Upper lobe of left lung (tissue), 6 donors: Measurements from ENCODE around the gene PEMT. TPM values are rescaled to one million over a fixed set of nuclear protein-coding genes. Genes with fewer than 3 reads are reported as not detected.

Experiments
- ATAC-seq, 2 donors: fragments of 200-7000 bp; cut with Tn5 transposase; one replicate each; pipeline ENCODE4 v1.9.1; 2022; ENCODE audit warnings: mild to moderate bottlenecking in 2 of 2, moderate library complexity in 2 of 2; ENCODE audit not compliant: low FRiP score in 2 of 2
- DNase-seq, 2 donors: peaks; one replicate each; pipeline ENCODE4 v3.0.0-alpha.2; 2019 to 2020
- H3K27ac ChIP-seq, 4 donors: fragments of 200-600 bp; sonication (generic); one replicate each; pipeline ENCODE4 v1.5.1; 2016 to 2019
- H3K27me3 ChIP-seq, 4 donors: fragments of 200-600 bp; sonication (generic); one replicate each; pipeline ENCODE4 v1.5.1; 2017 to 2019
- H3K36me3 ChIP-seq, 4 donors: fragments of 200-600 bp; sonication (generic); one replicate each; pipeline ENCODE4 v1.5.1; 2016 to 2019
- H3K4me1 ChIP-seq, 4 donors: fragments of 200-600 bp; sonication (generic); one replicate each; pipeline ENCODE4 v1.5.1; 2018 to 2019
- H3K4me3 ChIP-seq, 4 donors: fragments of 200-600 bp; sonication (generic); one replicate each; pipeline ENCODE4 v1.5.1; 2017 to 2019; ENCODE audit warnings: mild to moderate bottlenecking in 2 of 4, moderate library complexity in 1 of 4
- H3K9me3 ChIP-seq, 4 donors: fragments of 200-600 bp; sonication (generic); one replicate each; pipeline ENCODE4 v1.5.1; 2018 to 2019
- EP300 ChIP-seq, 4 donors: sonication (generic); formaldehyde crosslinking; IDR thresholded peaks; one replicate each; pipeline ENCODE4 v1.5.1; 2017; ENCODE audit warnings: antibody characterized with exemption in 4 of 4, control low read depth in 2 of 4
- POLR2A ChIP-seq, 4 donors: fragments of 450-650 bp; IDR thresholded peaks; one replicate each; pipeline ENCODE4 v1.5.1; 2016 to 2017; ENCODE audit warnings: antibody characterized with exemption in 4 of 4, mild to moderate bottlenecking in 2 of 4
- POLR2AphosphoS5 ChIP-seq, 2 donors: sonication (generic); formaldehyde crosslinking; IDR thresholded peaks; one replicate each; pipeline ENCODE4 v1.5.1; 2017; ENCODE audit warnings: antibody characterized with exemption in 2 of 2
- WGBS, 2 donors: methylation state at CpG; one replicate each; pipeline ENCODE4 v1.1.5; 2017 to 2018; 5-methylcytosine and 5-hydroxymethylcytosine counted together
- total RNA-seq, 6 donors: library from RNA; depleted of rRNA in 4 of 6; stranded (reverse); fragments of >200 nt in 4 of 6; gene quantifications; one replicate each; pipeline versions ENCODE4 v1.1.0 to v1.2.1, GENCODE V29; 2016 to 2021
- TF ChIP-seq, protein P1 (sequence below), 6 experiments: fragments of 450-650 bp in 4 of 6; fragments of 200-600 bp in 2 of 6; sonication (generic) in 2 of 6; IDR thresholded peaks; one replicate each; pipeline ENCODE4 v1.5.1; 2016 to 2019; ENCODE audit warnings: antibody characterized with exemption in 6 of 6
- donor health status: DM: no; HTN: no; CAD: no; lungs with moderate emphysema.
- donor health status: DM: no; HTN: yes; CAD: no; lungs with severe emphysema.

PEMT gene
- total RNA-seq, 6 donors from 2014 or later, result 16.6 to 44.9 (median 32.2) TPM

DNA sequence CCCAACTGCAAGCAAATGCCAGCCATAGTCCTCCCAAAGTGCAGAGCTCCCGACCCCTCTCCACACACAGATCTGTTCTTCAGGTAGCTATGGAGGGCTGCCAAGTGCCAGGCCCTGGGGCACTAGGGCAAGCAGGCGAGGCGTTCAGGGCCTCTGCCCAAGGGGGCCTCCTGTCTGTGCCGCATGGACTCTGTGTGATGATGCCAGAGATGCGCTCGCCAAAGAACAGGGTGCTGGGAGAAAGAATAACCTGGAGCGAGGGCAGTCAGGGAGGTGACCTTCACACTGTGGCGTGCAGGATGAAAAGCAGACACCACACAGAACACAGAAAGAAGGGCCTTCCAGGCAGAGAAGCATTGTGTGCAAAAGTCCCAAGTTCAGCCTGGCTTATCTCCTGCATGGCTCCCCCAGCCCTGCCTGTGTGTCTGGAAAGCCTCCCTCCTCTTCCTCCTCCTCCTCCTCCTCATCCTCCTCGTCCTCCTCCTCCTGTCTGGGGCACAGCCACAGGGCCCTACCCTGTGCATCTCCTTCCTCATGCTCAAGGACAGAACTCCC lies 44.2 kb downstream of the PEMT start:
- TF ChIP-seq POLR2A (IDR thresholded peaks at IDR 0.05) (no peak), POLR2AphosphoS5 (IDR thresholded peaks at IDR 0.05) (no peak), EP300 (IDR thresholded peaks at IDR 0.05) (no peak)
- TF ChIP-seq, protein P1, sequence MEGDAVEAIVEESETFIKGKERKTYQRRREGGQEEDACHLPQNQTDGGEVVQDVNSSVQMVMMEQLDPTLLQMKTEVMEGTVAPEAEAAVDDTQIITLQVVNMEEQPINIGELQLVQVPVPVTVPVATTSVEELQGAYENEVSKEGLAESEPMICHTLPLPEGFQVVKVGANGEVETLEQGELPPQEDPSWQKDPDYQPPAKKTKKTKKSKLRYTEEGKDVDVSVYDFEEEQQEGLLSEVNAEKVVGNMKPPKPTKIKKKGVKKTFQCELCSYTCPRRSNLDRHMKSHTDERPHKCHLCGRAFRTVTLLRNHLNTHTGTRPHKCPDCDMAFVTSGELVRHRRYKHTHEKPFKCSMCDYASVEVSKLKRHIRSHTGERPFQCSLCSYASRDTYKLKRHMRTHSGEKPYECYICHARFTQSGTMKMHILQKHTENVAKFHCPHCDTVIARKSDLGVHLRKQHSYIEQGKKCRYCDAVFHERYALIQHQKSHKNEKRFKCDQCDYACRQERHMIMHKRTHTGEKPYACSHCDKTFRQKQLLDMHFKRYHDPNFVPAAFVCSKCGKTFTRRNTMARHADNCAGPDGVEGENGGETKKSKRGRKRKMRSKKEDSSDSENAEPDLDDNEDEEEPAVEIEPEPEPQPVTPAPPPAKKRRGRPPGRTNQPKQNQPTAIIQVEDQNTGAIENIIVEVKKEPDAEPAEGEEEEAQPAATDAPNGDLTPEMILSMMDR (IDR thresholded peaks at IDR 0.05), result no peak
- H3K4me3 ChIP-seq, result no peak overlapping the region
- ATAC-seq, result no peak
- H3K27me3 ChIP-seq, result no peaks in the 10 kb centered on the region
- H3K36me3 ChIP-seq, result no peaks in the 10 kb centered on the region
- 86 to 91% methylated on average over 9 of the region's 9 CpGs for WGBS, 2 donors
- no peaks in the 10 kb centered on the region for H3K4me1 ChIP-seq
- H3K9me3 ChIP-seq, result no peaks in the 10 kb centered on the region
- no peak overlapping the region for H3K27ac ChIP-seq
- DNase-seq, result peak in 1 of 2 donors; percentile 19

DNA sequence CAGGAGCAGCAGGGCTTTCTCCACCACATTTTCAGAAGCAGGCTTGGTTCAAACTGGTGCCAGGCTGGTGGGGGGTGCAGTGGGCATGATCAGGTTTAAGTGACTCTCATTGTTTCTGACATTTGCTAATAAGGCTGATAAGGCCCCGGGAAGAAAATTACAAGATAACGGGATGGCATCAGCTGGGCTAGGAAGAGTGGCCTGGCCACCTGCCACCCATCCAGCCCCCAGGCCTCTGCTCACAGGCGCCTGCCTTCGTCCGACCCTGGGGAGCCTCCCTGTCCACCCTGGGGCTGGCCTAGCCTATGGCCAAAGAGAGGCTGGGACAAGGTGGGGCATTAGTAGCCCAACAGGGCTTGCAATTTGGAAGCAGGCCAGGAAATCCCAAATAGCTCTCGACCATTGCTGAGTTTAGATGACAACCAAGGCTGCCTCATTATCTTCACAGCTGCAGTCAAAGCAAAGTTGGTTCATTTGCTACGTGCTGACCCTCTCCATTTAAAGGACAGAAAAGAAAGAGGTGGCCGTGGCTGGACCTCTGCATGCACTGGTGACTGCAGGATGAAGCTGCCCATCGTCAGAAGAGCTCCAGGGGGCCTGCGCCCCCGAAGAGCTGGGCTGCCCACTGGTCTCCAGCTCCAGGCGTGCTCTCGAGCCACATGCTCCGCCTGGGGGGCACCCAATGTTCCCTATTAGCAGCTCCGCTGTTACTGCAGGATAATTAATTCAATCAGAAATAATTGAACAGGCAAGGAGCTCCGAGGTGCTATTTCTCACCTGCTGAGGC lies 44.9 kb downstream of the PEMT start:
- Histone ChIP-seq H3K27me3 (no peaks in the 10 kb centered on the region), H3K9me3 (no peaks in the 10 kb centered on the region), H3K4me1 (no peaks in the 10 kb centered on the region), H3K27ac (no peak overlapping the region), H3K4me3 (no peak overlapping the region), H3K36me3 (no peaks in the 10 kb centered on the region)
- TF ChIP-seq, protein P1 (IDR thresholded peaks at IDR 0.05), result no peak
- TF ChIP-seq POLR2AphosphoS5 (IDR thresholded peaks at IDR 0.05), result no peak
- TF ChIP-seq POLR2A (IDR thresholded peaks at IDR 0.05), result no peak
- no peak for TF ChIP-seq EP300 (IDR thresholded peaks at IDR 0.05)
- no peak for ATAC-seq
- WGBS, 2 donors, result 94 to 96% methylated on average over 16 of the region's 16 CpGs
- peak in 1 of 2 donors; percentile 52 for DNase-seq

GRCh38 chr17:17545984-17546383 lies 45.5 kb downstream of the PEMT start:
- H3K9me3 ChIP-seq, result no peaks in the 10 kb centered on the region
- ATAC-seq (no peak), DNase-seq (peak in 1 of 2 donors; percentile 46)
- peaks cover 0 to under 1% (median 0%) of the 10 kb centered on the region in 4 donors for H3K4me1 ChIP-seq
- H3K27me3 ChIP-seq, result no peaks in the 10 kb centered on the region
- 92 to 93% methylated on average over 2 to 7 of the region's 7 CpGs for WGBS, 2 donors
- H3K27ac ChIP-seq, result no peak overlapping the region
- no peaks in the 10 kb centered on the region for H3K36me3 ChIP-seq
- TF ChIP-seq, protein P1 (IDR thresholded peaks at IDR 0.05), result no peak
- TF ChIP-seq POLR2AphosphoS5 (IDR thresholded peaks at IDR 0.05), result no peak
- no peak for TF ChIP-seq POLR2A (IDR thresholded peaks at IDR 0.05)
- TF ChIP-seq EP300 (IDR thresholded peaks at IDR 0.05), result no peak
- H3K4me3 ChIP-seq, result no peak overlapping the region

DNA sequence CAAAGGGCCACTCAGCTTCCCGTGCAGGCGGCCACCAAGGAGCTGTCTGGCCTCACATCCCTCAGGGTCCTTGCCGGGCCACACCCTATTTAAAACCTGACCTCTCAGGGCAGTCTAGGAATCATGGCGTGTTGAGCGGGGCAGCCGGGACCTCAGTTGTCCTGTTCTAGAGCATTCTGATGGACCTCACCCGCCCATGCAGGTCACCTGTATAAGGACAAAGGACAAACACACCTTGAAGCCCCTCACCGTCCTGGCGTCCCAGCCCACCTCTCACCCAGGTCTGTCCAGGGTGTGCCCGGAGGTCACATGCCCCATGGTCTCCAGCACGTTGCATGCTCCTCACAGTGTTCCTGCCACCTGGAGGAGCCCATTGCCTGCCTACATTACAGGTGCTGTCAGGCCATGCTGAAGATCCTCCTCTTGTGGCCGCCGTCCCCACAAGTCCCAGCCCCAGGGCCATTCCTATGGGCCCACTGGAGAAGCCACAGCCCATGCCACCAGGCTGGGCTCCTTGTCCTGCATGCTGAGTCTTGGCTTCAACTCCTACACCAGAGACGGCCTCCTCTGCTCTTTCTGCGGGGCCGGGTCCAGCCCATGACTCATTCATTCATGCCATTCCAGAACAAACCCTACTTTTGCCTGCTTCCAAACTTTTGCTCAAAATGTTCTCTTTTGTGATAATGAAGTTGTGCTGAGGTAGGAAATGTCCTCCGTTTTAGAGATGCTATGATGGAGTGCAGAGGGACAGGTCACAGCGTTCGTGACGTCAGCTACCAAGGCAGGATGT lies 46.3 kb downstream of the PEMT start:
- 90 to 95% methylated on average over 10 to 20 of the region's 20 CpGs for WGBS, 2 donors
- ATAC-seq, result peak in 1 of 2 donors; percentile 54

More for the DNA sequence above, 46.3 kb downstream of the PEMT start:
- H3K36me3 ChIP-seq, result no peaks in the 10 kb centered on the region
- H3K9me3 ChIP-seq, result no peaks in the 10 kb centered on the region
- peaks cover 0 to 8% (median under 1%) of the 10 kb centered on the region in 4 donors for H3K4me1 ChIP-seq
- peak in 1 of 2 donors; percentile 45 for DNase-seq
- H3K4me3 ChIP-seq, result no peak overlapping the region
- TF ChIP-seq EP300 (IDR thresholded peaks at IDR 0.05) (no peak), POLR2A (IDR thresholded peaks at IDR 0.05) (no peak), POLR2AphosphoS5 (IDR thresholded peaks at IDR 0.05) (no peak)
- TF ChIP-seq, protein P1 (IDR thresholded peaks at IDR 0.05), result no peak
- H3K27me3 ChIP-seq, result no peaks in the 10 kb centered on the region
- H3K27ac ChIP-seq, result no peak overlapping the region
